Measurements from ENCODE around the gene TYW3. TPM values are rescaled to one million over a fixed set of nuclear protein-coding genes. Genes with fewer than 3 reads are reported as not detected.

Gene TYW3, protein sequence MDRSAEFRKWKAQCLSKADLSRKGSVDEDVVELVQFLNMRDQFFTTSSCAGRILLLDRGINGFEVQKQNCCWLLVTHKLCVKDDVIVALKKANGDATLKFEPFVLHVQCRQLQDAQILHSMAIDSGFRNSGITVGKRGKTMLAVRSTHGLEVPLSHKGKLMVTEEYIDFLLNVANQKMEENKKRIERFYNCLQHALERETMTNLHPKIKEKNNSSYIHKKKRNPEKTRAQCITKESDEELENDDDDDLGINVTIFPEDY
- total RNA-seq: 8.7 and 10.1 TPM in 2 replicates

DNA sequence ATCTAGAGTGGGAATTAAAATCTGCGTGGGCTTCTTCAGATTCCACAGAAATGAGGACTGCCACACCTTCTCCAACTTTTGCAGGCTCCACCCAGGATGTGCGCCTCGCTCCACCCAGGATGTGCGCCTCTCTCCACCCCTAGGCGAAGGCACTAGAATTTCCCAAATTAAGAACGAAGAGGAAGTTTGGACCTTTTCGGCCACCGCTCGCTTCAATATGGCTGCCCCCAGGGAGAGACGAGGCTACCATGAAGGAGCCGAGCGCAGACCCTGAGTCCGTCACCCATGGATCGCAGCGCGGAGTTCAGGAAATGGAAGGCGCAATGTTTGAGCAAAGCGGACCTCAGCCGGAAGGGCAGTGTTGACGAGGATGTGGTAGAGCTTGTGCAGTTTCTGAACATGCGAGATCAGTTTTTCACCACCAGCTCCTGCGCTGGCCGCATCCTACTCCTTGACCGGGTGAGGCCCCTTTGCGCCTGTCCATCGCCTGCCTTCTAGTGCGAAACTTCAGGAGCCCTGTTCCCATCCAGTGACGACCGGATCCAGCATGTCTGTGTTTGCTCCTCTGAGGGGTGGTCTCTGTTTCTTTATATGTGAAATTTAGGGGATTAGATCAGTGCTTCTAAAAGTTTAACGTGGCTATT is at the start of gene TYW3, which contains the start of gene CRYZ:
TSS of gene TYW3 (plus strand) at position 193 of the 644 bp plus-strand sequence. CDS start at position 286, 93 bp downstream.
TSS of gene CRYZ (minus strand) at position 91 of the 644 bp plus-strand sequence. CDS start 8,229 bp downstream, outside the sequence.

Other genes starting within 250 kb of the TYW3 start
- not detected in 2 replicates for gene LRRC53, start 220.5 kb upstream of the TYW3 start, total RNA-seq
- under 0.01 TPM in 1 of 2 replicates, not detected in the other for gene ERICH3, start 59.4 kb upstream of the TYW3 start, total RNA-seq
- gene CRYZ, start 102 bp upstream of the TYW3 start, total RNA-seq: 41.6 and 64.8 TPM in 2 replicates

All from tracheal epithelial cell (primary cell).